K562 (cell line): ENCODE data around the gene EMILIN1. TPM values are rescaled to one million over a fixed set of nuclear protein-coding genes. Genes with fewer than 3 reads are reported as not detected.

ENCODE experiments used
- CBFA2T2 ChIP-seq: fragments of 450-650 bp; conservative IDR thresholded peaks from 2 replicates; pipeline ENCODE4 v1.6.1; 2017; ENCODE audit warnings: mild to moderate bottlenecking
- CBX3 ChIP-seq, 2 experiments: IDR thresholded peaks; 1 replicate in 1 of 2; 2 replicates in 1 of 2; pipeline ENCODE4 v1.6.1; 2012; ENCODE audit warnings: inconsistent platforms in 2 of 2, low read length in 2 of 2, borderline replicate concordance in 1 of 2, control low read depth in 1 of 2
- CREB3 ChIP-seq: fragments of 450-650 bp; conservative IDR thresholded peaks from 2 replicates; pipeline ENCODE4 v1.6.1; 2016; ENCODE audit warnings: missing genetic modification characterization, low read depth, mild to moderate bottlenecking, missing compliant biosample characterization, moderate library complexity
- E2F6 ChIP-seq, 2 experiments: IDR thresholded peaks; 2 replicates each; pipeline ENCODE4 v1.6.1; 2011; ENCODE audit warnings: borderline replicate concordance in 1 of 2, control low read depth in 1 of 2, low read depth in 1 of 2, low read length in 1 of 2, mild to moderate bottlenecking in 1 of 2, mixed read lengths in 1 of 2, moderate library complexity in 1 of 2; ENCODE audit not compliant: insufficient read depth in 1 of 2, insufficient read length in 1 of 2, poor library complexity in 1 of 2, severe bottlenecking in 1 of 2; ENCODE audit errors: extremely low read depth in 1 of 2
- HNRNPL ChIP-seq: fragments of 200-400 bp; formaldehyde crosslinking; IDR thresholded peaks from 2 replicates; pipeline ENCODE4 v1.6.1; 2017; ENCODE audit warnings: low read depth, mild to moderate bottlenecking, low read length
- KAT2B ChIP-seq: IDR thresholded peaks from one replicate; pipeline ENCODE4 v1.6.1; 2012; ENCODE audit warnings: low read depth, mild to moderate bottlenecking, control low read depth, inconsistent platforms, low read length, moderate library complexity
- MCM3 ChIP-seq: fragments of 450-650 bp; IDR thresholded peaks from 2 replicates; pipeline ENCODE4 v1.6.1; 2016
- PHTF2 ChIP-seq: fragments of 250-450 bp; sonication (Bioruptor Pico); IDR thresholded peaks from 2 replicates; pipeline ENCODE4 v1.5.0; 2021; ENCODE audit warnings: mild to moderate bottlenecking
- POLR2B ChIP-seq: fragments of 450-650 bp; IDR thresholded peaks from 2 replicates; pipeline ENCODE4 v1.6.1; 2018; ENCODE audit warnings: low read depth; ENCODE audit not compliant: partially characterized antibody
- POU5F1 ChIP-seq: fragments of 150-350 bp; IDR thresholded peaks from 2 replicates; pipeline ENCODE4 v1.6.1; 2014; ENCODE audit warnings: borderline replicate concordance, low read length, low read depth, mild to moderate bottlenecking; ENCODE audit not compliant: partially characterized antibody
- REST ChIP-seq, 2 experiments: fragments of 450-650 bp; formaldehyde crosslinking in 1 of 2; IDR thresholded peaks; 2 replicates each; pipeline versions ENCODE4 v1.4.0 to v1.6.1; 2014 to 2020; ENCODE audit warnings: mild to moderate bottlenecking in 2 of 2, borderline replicate concordance in 1 of 2, low read depth in 1 of 2
- RFX7 ChIP-seq: fragments of 250-450 bp; sonication (Bioruptor Pico); IDR thresholded peaks from 2 replicates; pipeline ENCODE4 v1.5.1; 2021; ENCODE audit warnings: mild to moderate bottlenecking
- RNF2 ChIP-seq: sonication (generic); IDR thresholded peaks from 2 replicates; pipeline ENCODE4 v1.6.1; 2016
- SMAD3 ChIP-seq: fragments of 450-650 bp; formaldehyde crosslinking; conservative IDR thresholded peaks from 2 replicates; pipeline ENCODE4 v1.4.0; 2020; ENCODE audit warnings: mild to moderate bottlenecking
- polyA plus RNA-seq, 8 experiments: library from polyadenylated mRNA; depleted of rRNA in 4 of 8; stranded (reverse) in 5 of 8; unstranded in 3 of 8; fragments of >200 nt; fragmentation: Nextera tagmentation in 2 of 8; fragmentation: Illumina TruSeq in 1 of 8; extraction: Ambion mirVana in 2 of 8; extraction: Trizol in 1 of 8; gene quantifications; 2 replicates each; pipeline versions ENCODE4 v1.2.1 to v1.2.3, GENCODE V29; 2011 to 2014; ENCODE audit warnings: inconsistent platforms in 1 of 8, missing spikeins in 1 of 8
- total RNA-seq, 7 experiments: library from RNA; depleted of rRNA in 6 of 7; stranded (reverse); fragments of >200 nt in 6 of 7; fragmentation: Illumina TruSeq in 2 of 7; extraction: Trizol in 2 of 7; gene quantifications; 2 replicates each; pipeline versions ENCODE4 v1.2.1 to v1.2.3, GENCODE V29; 2011 to 2021; ENCODE audit warnings: low replicate concordance in 1 of 7

The EMILIN1 gene
- total and polyA plus RNA-seq, 9 of the 15 experiments (the other 6 are each of a cell fraction or from before 2014, with no cell fraction given): 0.04 to 2.7 (median 0.54) TPM; not detected in 2

GRCh38 chr2:27123302-27124150 is 45.1 kb downstream of the EMILIN1 start, which contains the start of gene ABHD1 (continued):
- TF ChIP-seq CREB3 (no peak), PHTF2 (CRISPR knock-in tag) (no peak), HNRNPL (no peak), SMAD3 (CRISPR knock-in tag) (no peak), RFX7 (CRISPR knock-in tag) (no peak), MCM3 (no peak), POLR2B (no peak), POU5F1 (no peak), RNF2 (no peak), KAT2B (no peak), CBX3 (IDR thresholded peaks at IDR 0.05; ENCODE audit: borderline replicate concordance in 1 of 2, low read length in 2 of 2) (no peak), REST (IDR thresholded peaks at IDR 0.05; ENCODE audit: borderline replicate concordance) (peak; percentile 33; the same call in 1 of the 2 replicates), REST (CRISPR knock-in tag; IDR thresholded peaks at IDR 0.05; ENCODE audit: low read depth) (0 out of 2 replicates have a peak, but pooled peaks have one; percentile 47), CBFA2T2 (no peak), E2F6 (IDR thresholded peaks at IDR 0.05; ENCODE audit: borderline replicate concordance in 1 of 2, extremely low read depth in 1 of 2, insufficient read depth in 1 of 2, insufficient read length in 1 of 2, low read depth in 1 of 2, low read length in 1 of 2, poor library complexity in 1 of 2, severe bottlenecking in 1 of 2) (no peak)
